Measurements from ENCODE around the gene NFE2L3. TPM values are rescaled to one million over a fixed set of nuclear protein-coding genes. Genes with fewer than 3 reads are reported as not detected.

Gene NFE2L3
- total RNA-seq, 1 donor from 2014 or later: 50.4 TPM

DNA sequence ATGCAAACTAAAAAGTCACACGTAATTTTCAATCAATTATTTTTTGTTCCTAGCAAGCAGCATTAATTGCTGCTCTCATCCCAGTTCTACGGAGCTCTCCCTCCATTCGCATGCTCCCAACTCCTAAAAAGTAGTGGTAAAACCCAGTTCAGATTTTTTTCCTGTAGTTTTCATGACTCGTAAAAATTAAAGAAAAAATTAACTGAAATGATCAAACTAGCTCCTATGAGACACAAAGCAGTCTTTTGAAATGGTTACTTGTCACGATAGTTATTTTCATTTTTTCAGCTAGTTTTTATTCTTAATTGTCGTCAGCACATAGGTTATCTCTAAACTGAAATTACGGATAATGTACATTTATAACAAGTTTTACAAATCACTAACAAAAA lies 46.8 kb downstream of the NFE2L3 start:
- H3K36me3 Mint-ChIP-seq (ENCODE audit: low read depth, unreplicated experiment): peaks cover 34% of the 10 kb centered on the region
- H3K27me3 Mint-ChIP-seq (ENCODE audit: low read depth, unreplicated experiment): no peaks in the 10 kb centered on the region
- H3K4me3 ChIP-seq (ENCODE audit: insufficient read depth, low read depth, low read length): peak overlapping the region; percentile 100
- H3K9ac ChIP-seq (ENCODE audit: low read length): peak overlapping the region; percentile 100
- no peak for TF ChIP-seq EZH2 (IDR thresholded peaks at IDR 0.05; ENCODE audit: insufficient read depth, low read length)
- no peak for TF ChIP-seq CTCF (IDR thresholded peaks at IDR 0.05; ENCODE audit: insufficient read depth, low read depth, low read length)
- peaks cover 81% of the 10 kb centered on the region for H4K20me1 ChIP-seq (ENCODE audit: insufficient read depth, low read length)
- H3K9me3 Mint-ChIP-seq (ENCODE audit: unreplicated experiment): peaks cover 2% of the 10 kb centered on the region
- H3K4me1 ChIP-seq (ENCODE audit: insufficient read depth, low read length): peaks cover 18% of the 10 kb centered on the region
- H3K36me3 ChIP-seq (ENCODE audit: insufficient read depth, low read length): peaks cover 27% of the 10 kb centered on the region
- FAIRE-seq (no peak), DNase-seq (ENCODE audit: low read depth) (no peak)
- H3K27ac ChIP-seq (ENCODE audit: low read depth, low read length): peak overlapping the region; percentile 98
- peak overlapping the region; percentile 86 for H3K4me2 ChIP-seq (ENCODE audit: low read length)
- no peaks in the 10 kb centered on the region for H3K27me3 ChIP-seq (ENCODE audit: insufficient read depth, low read length)
- no peak overlapping the region for H2AFZ ChIP-seq (ENCODE audit: low read depth, low read length)
- H3K9me3 ChIP-seq (ENCODE audit: insufficient read depth, low read depth, low read length): no peaks in the 10 kb centered on the region
- H3K27ac Mint-ChIP-seq (ENCODE audit: unreplicated experiment): peak overlapping the region; percentile 100
- H3K4me1 Mint-ChIP-seq (ENCODE audit: low read depth, unreplicated experiment): peaks cover 23% of the 10 kb centered on the region
- H3K4me3 Mint-ChIP-seq (ENCODE audit: unreplicated experiment): peak overlapping the region; percentile 100
- H3K79me2 ChIP-seq (ENCODE audit: insufficient read depth, low read length): peaks cover 90% of the 10 kb centered on the region

DNA sequence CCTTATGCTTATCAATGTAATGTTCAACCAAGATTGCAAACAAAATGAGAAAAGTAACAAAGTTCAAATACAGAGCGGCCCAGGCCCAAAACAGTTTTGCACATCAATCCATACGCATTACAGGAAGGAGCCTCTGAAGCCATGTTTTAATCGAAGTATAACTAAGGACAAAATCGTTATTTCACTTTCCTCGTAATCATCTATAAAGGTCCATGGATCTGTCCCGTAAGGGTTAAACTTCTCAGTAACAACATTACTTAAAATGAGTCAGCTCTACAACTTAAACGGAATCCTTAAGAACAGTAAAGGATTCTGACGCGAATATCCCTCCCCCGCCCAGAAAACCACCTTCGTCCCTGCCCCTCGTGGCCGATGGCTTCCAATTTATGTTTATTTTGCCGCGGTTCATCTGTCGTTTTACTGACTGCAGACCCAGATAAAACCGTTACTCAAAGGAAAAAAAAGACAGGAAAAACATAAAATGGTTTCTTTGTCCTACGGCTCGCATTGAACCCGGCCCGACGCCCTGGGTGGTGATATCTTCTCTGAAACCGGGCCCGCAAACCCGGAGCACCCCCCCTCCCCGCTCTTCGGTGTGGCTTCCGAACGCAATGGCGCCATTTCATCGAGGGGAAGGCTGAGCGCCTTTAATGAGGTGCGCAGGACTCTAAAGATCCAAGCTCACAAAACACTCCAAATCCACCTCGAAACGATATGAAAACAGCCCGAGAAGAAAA lies 47.5 kb downstream of the NFE2L3 start:
- FAIRE-seq (no peak), DNase-seq (ENCODE audit: low read depth) (peak; percentile 30)
- Histone ChIP-seq H3K4me2 (ENCODE audit: low read length) (peak overlapping the region; percentile 86), H3K27me3 (ENCODE audit: insufficient read depth, low read length) (no peaks in the 10 kb centered on the region), H3K4me3 (ENCODE audit: insufficient read depth, low read depth, low read length) (peak overlapping the region; percentile 100), H3K9me3 (ENCODE audit: insufficient read depth, low read depth, low read length) (no peaks in the 10 kb centered on the region), H3K9ac (ENCODE audit: low read length) (peak overlapping the region; percentile 100), H3K36me3 (ENCODE audit: insufficient read depth, low read length) (peaks cover 25% of the 10 kb centered on the region), H3K79me2 (ENCODE audit: insufficient read depth, low read length) (peaks cover 90% of the 10 kb centered on the region), H4K20me1 (ENCODE audit: insufficient read depth, low read length) (peaks cover 81% of the 10 kb centered on the region), H2AFZ (ENCODE audit: low read depth, low read length) (no peak overlapping the region), H3K27ac (ENCODE audit: low read depth, low read length) (peak overlapping the region; percentile 98), H3K4me1 (ENCODE audit: insufficient read depth, low read length) (peaks cover 21% of the 10 kb centered on the region)
- peaks cover 2% of the 10 kb centered on the region for H3K9me3 Mint-ChIP-seq (ENCODE audit: unreplicated experiment)
- TF ChIP-seq CTCF (IDR thresholded peaks at IDR 0.05; ENCODE audit: insufficient read depth, low read depth, low read length): no peak
- peak overlapping the region; percentile 100 for H3K4me3 Mint-ChIP-seq (ENCODE audit: unreplicated experiment)
- H3K36me3 Mint-ChIP-seq (ENCODE audit: low read depth, unreplicated experiment): peaks cover 34% of the 10 kb centered on the region
- peak overlapping the region; percentile 100 for H3K27ac Mint-ChIP-seq (ENCODE audit: unreplicated experiment)
- peaks cover 19% of the 10 kb centered on the region for H3K4me1 Mint-ChIP-seq (ENCODE audit: low read depth, unreplicated experiment)
- H3K27me3 Mint-ChIP-seq (ENCODE audit: low read depth, unreplicated experiment): no peaks in the 10 kb centered on the region

DNA sequence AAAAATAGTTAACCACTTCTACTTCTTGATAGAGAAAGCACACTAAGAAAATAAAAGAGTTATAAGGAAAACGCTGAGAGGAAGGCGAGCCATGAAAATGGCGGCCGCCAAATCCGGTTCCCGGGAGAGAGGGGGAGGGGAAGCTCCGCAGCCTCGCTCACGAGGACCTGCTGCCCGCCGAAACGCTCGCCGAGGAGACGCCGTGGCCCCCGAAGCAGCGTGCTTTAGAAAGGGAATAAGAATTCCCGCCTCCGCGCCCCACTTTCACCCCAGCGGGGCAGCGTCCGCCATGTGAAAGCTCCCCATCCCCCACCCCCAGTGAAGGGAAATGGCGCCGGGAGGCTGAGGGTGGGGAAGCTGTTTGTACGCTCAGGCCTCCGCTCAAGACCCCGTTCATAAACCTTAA lies 48.0 kb downstream of the NFE2L3 start:
- TF ChIP-seq CTCF (IDR thresholded peaks at IDR 0.05; ENCODE audit: insufficient read depth, low read depth, low read length): no peak
- TF ChIP-seq EZH2 (IDR thresholded peaks at IDR 0.05; ENCODE audit: insufficient read depth, low read length): no peak
- peaks cover 25% of the 10 kb centered on the region for H3K36me3 ChIP-seq (ENCODE audit: insufficient read depth, low read length)
- H3K27me3 ChIP-seq (ENCODE audit: insufficient read depth, low read length): no peaks in the 10 kb centered on the region
- no peak overlapping the region for H2AFZ ChIP-seq (ENCODE audit: low read depth, low read length)
- FAIRE-seq (no peak), DNase-seq (ENCODE audit: low read depth) (no peak)
- H3K4me1 ChIP-seq (ENCODE audit: insufficient read depth, low read length): peaks cover 26% of the 10 kb centered on the region
- Mint-ChIP-seq H3K9me3 (ENCODE audit: unreplicated experiment) (peaks cover 2% of the 10 kb centered on the region), H3K27ac (ENCODE audit: unreplicated experiment) (peak overlapping the region; percentile 100), H3K4me1 (ENCODE audit: low read depth, unreplicated experiment) (peaks cover 18% of the 10 kb centered on the region), H3K27me3 (ENCODE audit: low read depth, unreplicated experiment) (no peaks in the 10 kb centered on the region), H3K4me3 (ENCODE audit: unreplicated experiment) (peak overlapping the region; percentile 100), H3K36me3 (ENCODE audit: low read depth, unreplicated experiment) (peaks cover 34% of the 10 kb centered on the region)
- peak overlapping the region; percentile 86 for H3K4me2 ChIP-seq (ENCODE audit: low read length)
- peak overlapping the region; percentile 100 for H3K9ac ChIP-seq (ENCODE audit: low read length)
- peaks cover 81% of the 10 kb centered on the region for H4K20me1 ChIP-seq (ENCODE audit: insufficient read depth, low read length)
- peak overlapping the region; percentile 100 for H3K4me3 ChIP-seq (ENCODE audit: insufficient read depth, low read depth, low read length)
- H3K27ac ChIP-seq (ENCODE audit: low read depth, low read length): peak overlapping the region; percentile 98
- no peaks in the 10 kb centered on the region for H3K9me3 ChIP-seq (ENCODE audit: insufficient read depth, low read depth, low read length)
- H3K79me2 ChIP-seq (ENCODE audit: insufficient read depth, low read length): peaks cover 90% of the 10 kb centered on the region
